Esophagus squamous epithelium (tissue), 4 donors: ENCODE data around the gene C2.

ENCODE experiments used
- CTCF ChIP-seq, 6 experiments: fragments of 450-650 bp in 4 of 6; fragments of 200-600 bp in 2 of 6; sonication (generic) in 2 of 6; IDR thresholded peaks; one replicate each; pipeline ENCODE4 v1.5.1; 2016 to 2019; ENCODE audit warnings: antibody characterized with exemption in 6 of 6, mild to moderate bottlenecking in 4 of 6, moderate library complexity in 4 of 6
- POLR2A ChIP-seq, 4 donors: fragments of 450-650 bp; IDR thresholded peaks; one replicate each; pipeline ENCODE4 v1.6.1; 2017; ENCODE audit warnings: antibody characterized with exemption in 4 of 4, mild to moderate bottlenecking in 4 of 4, moderate library complexity in 3 of 4

GRCh38 chr6:31968791-31969711, 41.5 kb downstream of the C2 start:
- no peak for TF ChIP-seq POLR2A (IDR thresholded peaks at IDR 0.05)
- no peak for TF ChIP-seq CTCF (IDR thresholded peaks at IDR 0.05)
